ENCODE data around the gene MYL7. TPM values are rescaled to one million over a fixed set of nuclear protein-coding genes. Genes with fewer than 3 reads are reported as not detected.

Gene MYL7
- total RNA-seq, 1 donor from 2014 or later: 1.6 TPM

DNA sequence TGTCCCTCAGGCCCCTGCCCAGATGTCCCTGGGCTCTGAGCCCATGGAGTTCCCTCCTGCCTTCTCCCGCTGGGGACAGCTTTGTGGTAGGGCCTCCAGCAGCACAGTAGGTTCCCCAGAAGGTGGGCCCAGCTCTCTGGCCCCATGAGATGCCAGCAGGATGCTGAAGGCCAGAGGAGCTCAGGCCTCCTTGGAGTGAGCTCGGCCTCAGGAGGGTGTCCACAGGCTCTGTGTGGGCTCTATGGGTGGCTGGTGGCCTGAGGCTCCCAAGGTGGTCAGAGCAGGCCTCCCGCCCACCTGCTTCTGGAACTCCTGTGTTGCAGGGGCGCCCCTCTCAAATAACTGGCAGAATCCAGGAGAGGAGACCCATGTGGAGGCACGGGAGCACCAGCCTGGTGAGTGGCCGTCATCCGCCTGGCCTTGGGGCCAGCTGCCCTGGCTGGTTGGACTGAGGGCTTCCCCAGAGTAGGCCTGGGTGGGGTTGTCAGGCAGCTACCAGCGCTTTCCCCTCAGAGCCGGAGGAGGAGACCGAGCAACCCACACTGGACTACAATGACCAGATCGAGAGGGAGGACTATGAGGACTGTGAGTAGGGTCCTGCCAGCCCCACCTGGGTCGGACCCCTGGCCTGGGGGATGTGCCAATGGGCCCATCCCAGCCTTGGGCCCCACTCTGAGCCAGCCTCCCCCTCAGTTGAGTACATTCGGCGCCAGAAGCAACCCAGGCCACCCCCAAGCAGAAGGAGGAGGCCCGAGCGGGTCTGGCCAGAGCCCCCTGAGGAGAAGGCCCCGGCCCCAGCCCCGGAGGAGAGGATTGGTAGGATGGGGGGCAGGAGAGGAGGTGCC lies 33.8 kb downstream of the MYL7 start:
- H3K4me1 Mint-ChIP-seq (ENCODE audit: unreplicated experiment): peaks cover 14% of the 10 kb centered on the region
- DNase-seq (ENCODE audit: extremely low spot score, unreplicated experiment): no peak
- H3K27ac Mint-ChIP-seq: no peak overlapping the region

DNA sequence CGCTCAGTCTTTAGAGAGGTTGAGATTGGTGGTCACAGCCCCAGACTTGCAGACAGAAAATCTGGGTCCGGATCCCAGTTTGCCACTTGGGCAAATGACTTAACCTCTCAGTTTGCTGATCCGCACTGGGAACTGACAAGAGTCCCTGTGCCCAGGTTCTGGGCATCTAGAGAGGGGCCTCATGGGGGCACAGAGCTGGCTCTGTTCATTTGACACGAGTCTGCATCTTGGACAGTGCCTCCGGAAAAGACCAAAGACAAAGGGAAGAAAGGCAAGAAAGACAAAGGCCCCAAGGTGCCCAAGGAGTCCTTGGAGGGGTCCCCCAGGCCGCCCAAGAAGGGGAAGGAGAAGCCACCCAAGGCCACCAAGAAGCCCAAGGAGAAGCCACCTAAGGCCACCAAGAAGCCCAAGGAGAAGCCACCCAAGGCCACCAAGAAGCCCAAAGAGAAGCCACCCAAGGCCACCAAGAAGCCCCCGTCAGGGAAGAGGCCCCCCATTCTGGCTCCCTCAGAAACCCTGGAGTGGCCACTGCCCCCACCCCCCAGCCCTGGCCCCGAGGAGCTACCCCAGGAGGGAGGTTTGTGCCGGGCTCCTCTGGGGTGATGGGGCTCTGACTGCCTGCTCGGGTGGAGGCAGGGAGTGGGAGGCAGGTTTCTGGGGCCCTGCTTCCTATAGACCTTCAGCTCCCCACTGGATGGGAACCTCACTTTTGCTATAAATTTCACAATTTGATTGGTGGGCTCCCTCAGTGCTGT lies 34.6 kb downstream of the MYL7 start:
- Mint-ChIP-seq H3K27ac (no peak overlapping the region), H3K9me3 (no peaks in the 10 kb centered on the region), H3K27me3 (peaks cover 27% of the 10 kb centered on the region), H3K4me3 (no peak overlapping the region), H3K36me3 (no peaks in the 10 kb centered on the region), H3K4me1 (ENCODE audit: unreplicated experiment) (peaks cover 16% of the 10 kb centered on the region)
- TF ChIP-seq, protein P1, sequence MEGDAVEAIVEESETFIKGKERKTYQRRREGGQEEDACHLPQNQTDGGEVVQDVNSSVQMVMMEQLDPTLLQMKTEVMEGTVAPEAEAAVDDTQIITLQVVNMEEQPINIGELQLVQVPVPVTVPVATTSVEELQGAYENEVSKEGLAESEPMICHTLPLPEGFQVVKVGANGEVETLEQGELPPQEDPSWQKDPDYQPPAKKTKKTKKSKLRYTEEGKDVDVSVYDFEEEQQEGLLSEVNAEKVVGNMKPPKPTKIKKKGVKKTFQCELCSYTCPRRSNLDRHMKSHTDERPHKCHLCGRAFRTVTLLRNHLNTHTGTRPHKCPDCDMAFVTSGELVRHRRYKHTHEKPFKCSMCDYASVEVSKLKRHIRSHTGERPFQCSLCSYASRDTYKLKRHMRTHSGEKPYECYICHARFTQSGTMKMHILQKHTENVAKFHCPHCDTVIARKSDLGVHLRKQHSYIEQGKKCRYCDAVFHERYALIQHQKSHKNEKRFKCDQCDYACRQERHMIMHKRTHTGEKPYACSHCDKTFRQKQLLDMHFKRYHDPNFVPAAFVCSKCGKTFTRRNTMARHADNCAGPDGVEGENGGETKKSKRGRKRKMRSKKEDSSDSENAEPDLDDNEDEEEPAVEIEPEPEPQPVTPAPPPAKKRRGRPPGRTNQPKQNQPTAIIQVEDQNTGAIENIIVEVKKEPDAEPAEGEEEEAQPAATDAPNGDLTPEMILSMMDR (conservative IDR thresholded peaks at IDR 0.05): no peak
- no peak for DNase-seq (ENCODE audit: extremely low spot score, unreplicated experiment)

More for the DNA sequence above, 33.8 kb downstream of the MYL7 start:
- TF ChIP-seq, protein P1 (conservative IDR thresholded peaks at IDR 0.05): no peak
- no peaks in the 10 kb centered on the region for H3K36me3 Mint-ChIP-seq
- H3K9me3 Mint-ChIP-seq: no peaks in the 10 kb centered on the region
- no peak overlapping the region for H3K4me3 Mint-ChIP-seq
- peaks cover 24% of the 10 kb centered on the region for H3K27me3 Mint-ChIP-seq

DNA sequence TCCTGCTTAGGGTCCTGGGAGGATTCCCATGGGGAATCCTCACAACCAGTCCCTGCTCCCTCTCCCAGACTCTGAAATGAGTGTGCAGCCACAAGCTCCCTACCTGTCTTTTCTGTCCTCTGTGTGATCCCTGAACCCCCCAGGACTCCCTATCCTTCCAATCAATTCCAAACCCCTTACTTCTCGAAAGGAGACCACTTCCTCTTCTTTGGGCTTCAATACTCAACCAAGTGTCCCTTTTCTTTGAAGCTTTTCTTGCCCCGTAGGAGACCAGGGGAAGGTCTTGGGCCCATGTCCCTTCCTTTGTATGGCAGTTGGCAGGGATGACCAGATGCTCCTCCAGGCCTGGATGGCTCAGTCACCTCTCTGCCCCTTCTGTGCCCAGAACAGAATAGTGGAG lies 35.3 kb downstream of the MYL7 start:
- TF ChIP-seq, protein P1 (conservative IDR thresholded peaks at IDR 0.05): no peak
- Mint-ChIP-seq H3K9me3 (no peaks in the 10 kb centered on the region), H3K27ac (peak overlapping the region; percentile 15), H3K27me3 (peaks cover 27% of the 10 kb centered on the region), H3K4me3 (peak overlapping the region; percentile 84), H3K4me1 (ENCODE audit: unreplicated experiment) (peaks cover 16% of the 10 kb centered on the region), H3K36me3 (no peaks in the 10 kb centered on the region)
- no peak for DNase-seq (ENCODE audit: extremely low spot score, unreplicated experiment)

DNA sequence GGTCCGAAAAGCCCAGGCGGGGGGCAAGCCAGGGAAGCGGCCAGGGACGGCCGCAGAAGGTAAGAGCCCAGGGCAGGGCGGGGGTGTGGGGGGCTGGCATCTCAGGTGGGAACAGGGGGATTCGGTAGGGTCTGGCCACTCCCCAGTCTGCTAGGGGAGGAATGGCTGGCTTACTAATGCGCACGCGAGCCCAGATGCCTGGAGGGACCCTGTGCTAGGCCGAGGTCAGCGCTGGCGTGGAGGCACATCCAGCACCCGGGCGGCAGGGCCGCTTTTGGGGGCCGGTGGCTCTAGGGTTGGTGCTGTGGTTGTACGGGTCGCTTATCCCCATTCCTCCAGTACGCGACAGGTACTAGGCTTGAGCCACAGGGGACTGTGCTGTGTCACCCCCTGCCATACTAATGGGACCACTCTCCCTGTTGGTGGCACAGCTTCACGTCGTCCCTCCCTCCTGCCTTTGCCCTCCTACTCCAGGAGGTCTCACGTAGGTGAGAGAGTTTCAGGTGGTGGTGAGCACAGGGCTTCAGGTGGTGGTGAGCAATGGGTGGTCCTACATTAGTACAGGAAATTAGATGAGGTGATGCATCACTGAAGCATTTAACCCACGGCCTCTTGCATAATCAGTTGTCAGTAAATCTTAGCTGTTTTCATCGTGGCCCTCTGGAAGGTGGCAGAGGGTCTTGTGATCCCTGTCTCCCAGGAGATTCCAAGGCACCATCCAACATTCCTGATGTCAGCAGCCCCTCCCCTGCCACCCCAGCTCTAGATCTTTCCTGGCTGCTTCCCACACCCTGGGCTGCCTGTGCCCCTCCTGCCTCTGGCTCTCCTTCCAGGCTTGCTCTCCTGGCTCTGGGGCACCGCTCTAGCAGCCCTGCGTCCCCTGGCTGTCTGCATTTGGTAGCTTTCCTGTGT lies 36.0 kb downstream of the MYL7 start:
- peak overlapping the region; percentile 84 for H3K4me3 Mint-ChIP-seq
- H3K36me3 Mint-ChIP-seq: no peaks in the 10 kb centered on the region
- no peaks in the 10 kb centered on the region for H3K9me3 Mint-ChIP-seq
- peaks cover 23% of the 10 kb centered on the region for H3K4me1 Mint-ChIP-seq (ENCODE audit: unreplicated experiment)
- TF ChIP-seq, protein P1 (conservative IDR thresholded peaks at IDR 0.05): no peak
- H3K27ac Mint-ChIP-seq: peak overlapping the region; percentile 15
- H3K27me3 Mint-ChIP-seq: peaks cover 27% of the 10 kb centered on the region
- no peak for DNase-seq (ENCODE audit: extremely low spot score, unreplicated experiment)

All from type B pancreatic cell (in vitro differentiated cells).